GM21367 (cell line): ENCODE measurements around the gene KLHL28.
A peak's percentile ranks its signal among the peaks of the same experiment; 100 is the strongest.
"Not testable (repeated sequence)": the region's sequence is repeated elsewhere in the genome, so short reads cannot be mapped to it uniquely, and the experiment has no call there.

ENCODE experiments used
- ATAC-seq: cut with Tn5 transposase; IDR thresholded peaks from one replicate; pipeline ENCODE4 v1.9.1; 2021; ENCODE audit not compliant: unreplicated experiment

The KLHL28 gene

DNA sequence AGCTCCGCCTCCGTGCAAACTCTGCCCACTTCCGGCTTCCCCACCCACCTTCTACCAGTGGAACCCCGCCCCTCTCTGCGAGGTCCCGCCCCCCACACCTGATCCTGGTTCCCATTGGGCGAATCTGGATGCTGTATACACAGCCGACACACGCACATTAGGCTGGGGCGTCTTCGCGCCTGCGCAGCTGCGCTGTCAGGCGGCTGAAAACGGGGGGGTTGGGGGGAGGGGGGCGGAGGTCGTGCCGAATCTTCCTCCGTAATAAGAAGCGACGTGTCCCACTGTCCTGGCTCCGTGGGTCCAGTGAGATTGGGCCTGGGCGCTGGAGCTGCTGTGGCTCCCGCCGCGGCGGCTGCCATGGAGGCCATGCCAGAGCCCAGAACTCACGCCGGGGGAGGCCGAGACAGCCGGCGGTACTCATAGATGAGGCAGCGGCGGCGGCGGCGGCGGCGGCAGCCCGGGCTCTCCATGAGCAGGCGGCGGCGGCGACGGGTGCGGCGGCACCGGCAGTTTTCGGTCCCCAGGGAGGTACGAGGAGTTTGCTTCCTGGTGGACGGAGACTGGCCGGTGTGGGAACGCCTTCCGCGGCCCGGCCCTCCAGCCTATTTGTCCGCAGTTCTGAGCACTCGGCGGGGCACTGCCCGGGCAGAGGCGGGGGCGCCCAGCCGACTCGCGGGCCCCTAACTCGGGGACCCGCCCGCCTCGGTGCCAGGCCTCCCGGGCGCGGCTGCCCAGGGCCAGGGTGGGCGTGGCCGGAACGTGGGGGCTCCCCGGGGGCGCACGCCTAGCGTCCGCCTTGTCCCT is 64.5 kb downstream of the KLHL28 start:
- ATAC-seq: peak; percentile 94

DNA sequence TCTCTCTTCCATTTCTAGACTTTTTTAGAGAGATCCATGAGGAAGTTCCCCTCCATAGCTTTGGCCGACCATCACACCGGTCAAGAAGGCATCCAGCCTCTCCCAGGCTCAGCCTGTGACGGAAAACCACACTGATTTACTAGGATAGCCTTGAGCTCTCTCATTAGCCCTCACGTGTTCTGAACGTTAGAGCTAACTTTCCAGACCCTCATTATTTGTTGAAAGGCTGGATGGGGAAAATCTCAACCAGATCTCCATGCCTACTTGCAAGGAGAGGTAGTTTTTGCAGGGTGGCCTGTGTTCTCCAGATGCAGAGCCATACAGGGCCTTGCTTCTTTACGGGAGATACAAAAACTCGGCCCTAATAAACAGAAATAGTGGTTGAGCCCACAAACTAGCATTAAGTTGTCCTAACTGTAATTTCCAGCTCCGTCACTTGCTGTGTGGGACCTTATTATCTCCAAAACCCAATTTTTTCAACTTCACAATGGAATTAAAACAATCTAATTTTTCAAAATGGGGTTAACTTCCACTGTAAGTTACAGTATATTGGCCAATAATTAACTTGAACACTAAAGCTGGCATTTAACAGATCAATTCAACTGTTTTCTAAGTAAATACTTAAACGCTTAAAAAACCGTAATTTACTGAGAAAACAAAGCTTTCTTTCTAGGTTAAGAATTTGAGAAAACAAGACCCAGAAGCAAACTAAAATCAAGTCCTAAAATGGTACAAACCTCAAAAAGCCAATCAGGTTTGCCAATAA is 65.3 kb downstream of the KLHL28 start:
- ATAC-seq: peak; percentile 0

- no peak for ATAC-seq
These were observed 66.0 kb downstream of the KLHL28 start for GRCh38 chr14:44895716-44896115.

DNA sequence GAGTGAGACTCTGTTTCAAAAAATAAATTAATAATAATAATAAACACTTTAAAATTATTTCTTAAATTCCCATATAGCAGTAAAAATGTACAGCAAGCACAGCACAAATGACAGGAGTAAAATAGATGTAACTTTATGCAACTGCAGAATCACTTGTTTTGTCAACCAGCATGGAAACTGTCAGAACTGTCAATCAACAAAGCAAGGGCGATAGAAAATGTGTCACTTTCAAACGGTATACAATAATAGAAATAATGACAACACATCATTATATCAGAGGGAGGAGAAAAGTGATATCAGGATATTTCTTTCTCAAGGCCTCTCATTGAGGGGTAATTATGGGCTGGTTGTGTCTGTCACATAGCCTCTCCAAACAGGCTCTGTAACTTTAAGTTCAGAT is 68.2 kb downstream of the KLHL28 start:
- no peak for ATAC-seq

- ATAC-seq: not testable (repeated sequence)
These were observed 69.9 kb downstream of the KLHL28 start for GRCh38 chr14:44891726-44892372.

DNA sequence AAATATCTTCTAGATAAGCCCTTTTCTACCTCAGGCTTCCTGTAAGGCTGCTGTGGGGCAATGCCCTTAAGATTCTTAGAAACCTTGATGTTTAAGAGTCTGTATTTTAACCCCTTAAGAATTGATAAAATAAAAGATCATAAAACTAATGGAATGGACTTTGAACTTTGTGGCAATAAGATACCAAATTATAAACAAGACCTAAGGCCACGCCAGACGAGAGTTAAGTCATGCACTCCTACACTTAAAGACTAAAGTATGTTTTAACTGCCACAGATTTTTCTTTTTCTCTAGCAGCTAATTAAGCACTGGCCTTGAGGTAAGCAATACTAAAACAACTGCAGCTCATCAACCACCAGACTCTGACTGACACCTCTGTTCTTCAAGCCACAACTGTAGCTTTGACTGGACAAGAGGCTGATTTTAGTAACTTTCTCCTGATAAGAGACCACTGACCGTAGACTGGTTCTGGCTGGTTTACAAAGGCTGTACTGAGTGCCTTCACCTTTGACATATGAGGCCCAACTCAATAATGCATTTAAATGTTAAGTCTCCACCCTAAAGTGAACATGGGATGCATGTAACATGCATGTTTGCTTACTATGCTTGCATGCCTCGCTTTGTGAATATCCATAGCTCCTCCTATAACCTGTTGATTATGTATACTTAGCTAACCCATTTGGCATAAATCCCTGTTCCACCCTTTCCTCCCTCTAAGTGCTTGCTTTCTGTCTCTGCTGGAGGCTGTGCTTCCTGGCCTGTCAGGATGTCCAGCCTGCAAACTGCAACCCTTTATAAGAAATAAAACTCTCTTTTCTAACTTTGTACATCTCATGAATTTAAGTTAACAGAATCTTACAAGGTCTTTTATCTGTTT is 71.9 kb downstream of the KLHL28 start:
- ATAC-seq: no peak

GRCh38 chr14:44887596-44887955 is 74.2 kb downstream of the KLHL28 start:
- ATAC-seq: no peak

DNA sequence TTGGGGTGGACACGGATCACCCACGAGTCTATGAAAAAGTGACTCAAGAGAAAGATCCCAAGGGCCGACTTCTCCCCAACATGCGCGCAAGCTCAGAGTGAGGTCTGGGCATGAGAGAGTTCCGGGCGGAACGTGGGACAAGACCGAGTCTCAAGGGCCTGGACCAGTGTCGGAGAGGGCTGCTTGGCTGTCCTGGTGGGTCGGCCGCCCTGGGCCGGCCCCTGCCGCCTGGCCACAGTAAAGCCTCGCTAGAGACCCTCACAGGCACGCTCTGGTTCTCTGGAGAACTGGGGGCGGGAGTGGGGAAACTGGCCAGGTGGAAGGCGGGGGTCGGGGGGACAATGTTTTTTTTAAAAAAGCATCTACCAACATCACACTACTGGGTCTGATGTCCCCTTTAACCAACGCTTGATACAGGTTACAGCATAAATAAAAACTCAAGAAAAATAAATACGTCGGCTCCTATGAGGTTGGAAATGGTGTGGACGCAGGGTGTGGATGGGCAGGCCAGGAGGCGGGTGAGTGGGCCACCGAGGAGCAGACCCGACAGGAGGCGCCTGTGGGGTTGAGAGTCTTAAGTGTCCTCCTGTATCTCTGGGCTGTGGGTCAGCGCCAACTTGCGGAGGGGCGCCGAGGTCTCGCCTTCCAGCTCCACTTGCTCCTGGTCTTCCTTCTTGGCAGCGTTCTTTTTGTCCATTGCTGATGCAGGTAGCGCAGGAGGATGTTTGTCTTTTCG is 74.7 kb downstream of the KLHL28 start:
- no peak for ATAC-seq

DNA sequence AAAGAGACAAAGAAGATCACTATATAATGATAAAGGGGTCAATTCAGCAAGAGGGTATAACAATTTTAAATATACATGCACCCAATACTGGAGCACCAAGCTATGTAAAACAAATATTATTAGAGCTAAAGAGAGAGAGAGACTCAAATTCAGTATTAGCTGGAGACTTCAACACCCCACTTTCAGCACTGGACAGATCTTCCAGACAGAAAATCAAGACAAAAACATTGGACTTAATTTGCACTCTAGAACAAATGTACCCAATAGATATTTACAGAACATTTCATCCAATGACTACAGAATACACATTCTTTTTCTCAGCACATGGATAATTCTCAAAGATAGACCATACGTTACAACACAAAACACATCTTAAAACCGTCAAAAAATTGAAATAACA is 81.0 kb downstream of the KLHL28 start:
- no peak for ATAC-seq
